ENCODE data around the gene TRAPPC2L. TPM values are rescaled to one million over a fixed set of nuclear protein-coding genes. Genes with fewer than 3 reads are reported as not detected.

The TRAPPC2L gene
- total RNA-seq, 1 donor from 2014 or later, result 50.6 TPM

DNA sequence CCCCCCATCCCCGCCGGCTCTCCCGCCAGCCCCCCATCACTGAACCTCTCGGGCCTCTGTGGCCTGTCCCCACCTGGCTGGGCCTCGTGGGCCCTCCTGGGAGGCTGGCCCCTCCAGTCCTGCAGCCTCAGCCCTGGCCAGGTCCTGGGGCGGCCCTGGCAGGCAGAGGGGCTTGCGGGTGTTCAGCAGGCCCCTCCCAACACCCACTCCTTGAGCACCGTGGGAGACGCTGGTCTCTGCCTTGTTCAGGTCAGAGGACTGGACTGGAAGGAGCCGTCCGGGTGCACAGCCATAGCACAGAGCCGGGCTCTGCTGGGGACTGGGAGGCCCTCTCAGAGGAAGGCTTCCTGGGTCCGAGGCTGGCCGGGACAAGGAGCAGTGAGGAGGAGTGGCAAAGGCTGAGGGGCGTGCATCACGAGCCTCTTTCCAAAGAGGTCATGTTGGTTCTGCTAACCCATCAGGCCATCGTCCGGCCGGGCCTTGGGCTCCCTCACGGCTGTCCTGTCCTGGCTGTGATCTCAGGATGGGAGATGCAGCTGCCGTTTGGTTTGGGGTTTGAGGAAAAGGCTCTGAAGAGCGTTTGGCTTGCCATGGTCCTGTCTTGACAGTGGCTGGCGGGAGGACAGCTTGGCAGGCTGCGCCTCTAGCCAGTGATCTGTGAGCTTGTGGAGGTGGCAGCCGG lies 15.9 kb downstream of the TRAPPC2L start:
- peaks cover 25% of the 10 kb centered on the region for H3K9me3 Mint-ChIP-seq (ENCODE audit: unreplicated experiment)
- no peak overlapping the region for H3K4me3 Mint-ChIP-seq (ENCODE audit: unreplicated experiment)
- peaks cover 31% of the 10 kb centered on the region for H3K4me1 Mint-ChIP-seq (ENCODE audit: low read depth, unreplicated experiment)
- no peak overlapping the region for H3K27ac Mint-ChIP-seq (ENCODE audit: unreplicated experiment)
- DNase-seq, result no peak
- TF ChIP-seq, protein P1, sequence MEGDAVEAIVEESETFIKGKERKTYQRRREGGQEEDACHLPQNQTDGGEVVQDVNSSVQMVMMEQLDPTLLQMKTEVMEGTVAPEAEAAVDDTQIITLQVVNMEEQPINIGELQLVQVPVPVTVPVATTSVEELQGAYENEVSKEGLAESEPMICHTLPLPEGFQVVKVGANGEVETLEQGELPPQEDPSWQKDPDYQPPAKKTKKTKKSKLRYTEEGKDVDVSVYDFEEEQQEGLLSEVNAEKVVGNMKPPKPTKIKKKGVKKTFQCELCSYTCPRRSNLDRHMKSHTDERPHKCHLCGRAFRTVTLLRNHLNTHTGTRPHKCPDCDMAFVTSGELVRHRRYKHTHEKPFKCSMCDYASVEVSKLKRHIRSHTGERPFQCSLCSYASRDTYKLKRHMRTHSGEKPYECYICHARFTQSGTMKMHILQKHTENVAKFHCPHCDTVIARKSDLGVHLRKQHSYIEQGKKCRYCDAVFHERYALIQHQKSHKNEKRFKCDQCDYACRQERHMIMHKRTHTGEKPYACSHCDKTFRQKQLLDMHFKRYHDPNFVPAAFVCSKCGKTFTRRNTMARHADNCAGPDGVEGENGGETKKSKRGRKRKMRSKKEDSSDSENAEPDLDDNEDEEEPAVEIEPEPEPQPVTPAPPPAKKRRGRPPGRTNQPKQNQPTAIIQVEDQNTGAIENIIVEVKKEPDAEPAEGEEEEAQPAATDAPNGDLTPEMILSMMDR (IDR thresholded peaks at IDR 0.05; ENCODE audit: partially characterized antibody, unreplicated experiment), result no peak
- no peaks in the 10 kb centered on the region for H3K36me3 Mint-ChIP-seq (ENCODE audit: unreplicated experiment)
- peaks cover 25% of the 10 kb centered on the region for H3K27me3 Mint-ChIP-seq (ENCODE audit: unreplicated experiment)

DNA sequence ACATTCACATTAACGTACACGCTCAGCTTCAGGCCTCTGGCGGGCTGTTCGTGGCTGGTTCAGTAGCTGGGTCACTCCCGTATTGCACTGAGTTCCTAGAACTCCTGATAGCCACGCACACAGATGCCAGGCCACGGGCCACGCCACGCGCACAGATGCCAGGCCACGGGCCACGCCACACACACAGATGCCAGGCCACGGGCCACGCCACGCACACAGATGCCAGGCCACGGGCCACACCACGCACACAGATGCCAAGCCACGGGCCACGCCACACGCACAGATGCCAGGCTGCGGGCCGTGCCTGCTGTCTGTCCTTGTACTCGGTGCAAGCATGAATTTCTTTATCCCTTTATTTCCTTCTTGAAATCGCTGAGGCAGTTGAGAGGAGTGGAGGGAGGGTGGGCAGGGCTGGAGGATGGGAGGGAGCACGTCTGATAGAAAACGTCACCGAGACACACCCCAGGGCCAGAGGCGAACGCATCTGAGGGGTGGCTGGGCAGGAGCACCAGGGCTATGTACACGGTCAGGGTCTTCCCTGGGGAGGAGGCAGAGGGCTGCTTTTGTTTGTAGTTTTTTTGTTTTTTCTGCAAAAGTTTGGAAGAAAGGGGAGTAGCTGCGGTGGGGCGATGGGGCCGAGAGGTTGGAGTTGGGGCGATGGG lies 18.1 kb downstream of the TRAPPC2L start:
- Mint-ChIP-seq H3K27me3 (ENCODE audit: unreplicated experiment) (peaks cover 19% of the 10 kb centered on the region), H3K27ac (ENCODE audit: unreplicated experiment) (no peak overlapping the region), H3K9me3 (ENCODE audit: unreplicated experiment) (peaks cover 26% of the 10 kb centered on the region), H3K4me3 (ENCODE audit: unreplicated experiment) (no peak overlapping the region), H3K36me3 (ENCODE audit: unreplicated experiment) (no peaks in the 10 kb centered on the region), H3K4me1 (ENCODE audit: low read depth, unreplicated experiment) (peaks cover 19% of the 10 kb centered on the region)
- no peak for DNase-seq
- TF ChIP-seq, protein P1 (IDR thresholded peaks at IDR 0.05; ENCODE audit: partially characterized antibody, unreplicated experiment), result no peak

DNA sequence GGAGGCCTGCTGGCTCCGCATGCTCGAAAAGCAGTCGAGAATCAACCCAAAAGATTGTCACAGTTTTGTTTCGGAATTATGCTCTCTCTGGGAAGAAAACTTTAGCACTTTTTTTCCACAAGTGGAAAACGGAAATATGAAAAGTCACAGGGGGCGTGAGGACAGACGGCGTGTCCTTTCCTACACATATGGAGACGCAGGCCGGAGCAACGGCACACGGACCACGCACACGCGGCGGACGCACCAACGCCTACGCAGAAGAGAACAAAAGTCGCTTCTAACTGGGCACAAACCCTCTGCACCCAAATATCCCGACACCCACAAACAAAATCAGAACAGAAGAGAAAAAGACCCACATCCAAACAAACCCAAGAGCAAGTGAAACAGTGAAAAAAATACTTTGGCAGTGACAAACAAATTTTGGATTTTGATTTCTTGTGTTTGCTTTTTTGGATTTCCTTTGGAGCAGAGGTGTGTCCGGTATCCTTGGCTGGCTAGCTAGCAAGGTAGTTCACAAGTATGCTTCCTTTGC lies 18.8 kb downstream of the TRAPPC2L start:
- DNase-seq, result no peak
- Mint-ChIP-seq H3K27ac (ENCODE audit: unreplicated experiment) (no peak overlapping the region), H3K4me1 (ENCODE audit: low read depth, unreplicated experiment) (peaks cover 18% of the 10 kb centered on the region), H3K27me3 (ENCODE audit: unreplicated experiment) (peaks cover 15% of the 10 kb centered on the region), H3K4me3 (ENCODE audit: unreplicated experiment) (no peak overlapping the region), H3K36me3 (ENCODE audit: unreplicated experiment) (no peaks in the 10 kb centered on the region), H3K9me3 (ENCODE audit: unreplicated experiment) (peaks cover 25% of the 10 kb centered on the region)
- TF ChIP-seq, protein P1 (IDR thresholded peaks at IDR 0.05; ENCODE audit: partially characterized antibody, unreplicated experiment), result no peak

DNA sequence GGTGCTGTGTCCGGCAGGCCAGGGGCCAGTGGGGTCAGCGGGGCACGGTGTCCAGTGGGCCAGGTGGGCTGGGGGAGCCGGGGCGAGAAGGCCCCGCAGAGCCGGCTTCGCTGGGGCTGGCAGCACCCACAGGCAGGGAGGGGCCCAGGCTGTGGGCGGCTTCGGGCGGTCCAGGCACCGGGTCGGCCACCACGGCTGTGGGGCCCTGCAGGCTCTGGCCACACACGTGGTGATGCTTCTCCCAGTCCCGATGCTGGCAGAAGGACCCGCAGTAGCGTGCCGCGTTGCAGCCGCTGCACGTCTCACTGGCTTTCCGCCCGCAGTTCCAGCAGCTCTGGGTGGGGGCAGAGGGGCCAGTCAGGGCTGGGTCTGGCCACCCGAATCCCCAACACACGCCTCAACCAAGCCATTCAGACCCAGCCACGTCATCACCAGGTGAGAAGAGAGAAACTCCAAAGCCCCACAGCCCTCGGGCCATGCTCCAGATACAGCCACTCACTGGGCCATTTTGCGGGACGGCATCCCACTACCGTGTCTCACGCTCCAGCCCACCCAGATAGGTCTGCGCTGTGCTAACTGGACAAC lies 20.1 kb downstream of the TRAPPC2L start:
- no peak overlapping the region for H3K4me3 Mint-ChIP-seq (ENCODE audit: unreplicated experiment)
- peaks cover 10% of the 10 kb centered on the region for H3K27me3 Mint-ChIP-seq (ENCODE audit: unreplicated experiment)
- DNase-seq, result no peak
- H3K36me3 Mint-ChIP-seq (ENCODE audit: unreplicated experiment), result no peaks in the 10 kb centered on the region
- peaks cover 13% of the 10 kb centered on the region for H3K4me1 Mint-ChIP-seq (ENCODE audit: low read depth, unreplicated experiment)
- H3K27ac Mint-ChIP-seq (ENCODE audit: unreplicated experiment), result no peak overlapping the region
- H3K9me3 Mint-ChIP-seq (ENCODE audit: unreplicated experiment), result peaks cover 22% of the 10 kb centered on the region
- TF ChIP-seq, protein P1 (IDR thresholded peaks at IDR 0.05; ENCODE audit: partially characterized antibody, unreplicated experiment), result no peak

All from glutamatergic neuron (in vitro differentiated cells).